DND-41 (cell line): ENCODE measurements around the gene SPTLC1.
"Not testable (repeated sequence)": the region's sequence is repeated elsewhere in the genome, so short reads cannot be mapped to it uniquely, and the experiment has no call there.

Source experiments
- ATAC-seq: fragments of 200-7000 bp; cut with Tn5 transposase; 3 replicates; pipeline ENCODE4 v1.9.1; 2021; ENCODE audit warnings: low read depth; ENCODE audit not compliant: insufficient read depth
- DNase-seq: peaks from one replicate; pipeline ENCODE4 v3.0.0-alpha.2; 2020
- H2AFZ ChIP-seq: 2 replicates; pipeline ENCODE4 v1.6.0; 2012; ENCODE audit warnings: low read depth, low read length
- H3K27ac ChIP-seq: 2 replicates; pipeline ENCODE4 v1.5.1; 2012; ENCODE audit warnings: low read length, inconsistent platforms
- H3K27me3 ChIP-seq: fragments of 200-600 bp; sonication (generic); 2 replicates; pipeline ENCODE4 v1.6.0; 2012; ENCODE audit warnings: low read length, mild to moderate bottlenecking, inconsistent platforms; ENCODE audit not compliant: insufficient read depth, poor library complexity
- H3K36me3 ChIP-seq: 2 replicates; pipeline ENCODE4 v1.5.1; 2012; ENCODE audit warnings: low read length, inconsistent platforms; ENCODE audit not compliant: insufficient read depth
- H3K4me1 ChIP-seq: 2 replicates; pipeline ENCODE4 v1.5.1; 2012; ENCODE audit warnings: mild to moderate bottlenecking, low read length; ENCODE audit not compliant: insufficient read depth
- H3K4me2 ChIP-seq: 2 replicates; pipeline ENCODE4 v1.6.0; 2012; ENCODE audit warnings: mild to moderate bottlenecking, moderate library complexity, low read length, inconsistent platforms; ENCODE audit not compliant: insufficient read depth
- H3K4me3 ChIP-seq, 2 experiments: fragments of 200-600 bp in 1 of 2; shearing (Covaris generic) in 1 of 2; 2 replicates each; pipeline ENCODE4 v1.5.1; 2012 to 2016; ENCODE audit warnings: inconsistent platforms in 2 of 2, low read length in 2 of 2, mild to moderate bottlenecking in 2 of 2, low read depth in 1 of 2, moderate library complexity in 1 of 2
- H3K79me2 ChIP-seq: 2 replicates; pipeline ENCODE4 v1.6.0; 2012; ENCODE audit warnings: low read length, inconsistent platforms; ENCODE audit not compliant: insufficient read depth
- H3K9ac ChIP-seq: 2 replicates; pipeline ENCODE4 v1.6.0; 2012; ENCODE audit warnings: low read depth, mild to moderate bottlenecking, inconsistent platforms, low read length, moderate library complexity
- H3K9me3 ChIP-seq: 2 replicates; pipeline ENCODE4 v1.5.1; 2012; ENCODE audit warnings: low read length, moderate library complexity, mild to moderate bottlenecking, inconsistent platforms; ENCODE audit not compliant: insufficient read depth, severe bottlenecking
- H4K20me1 ChIP-seq: 2 replicates; pipeline ENCODE4 v1.6.0; 2012; ENCODE audit warnings: low read length; ENCODE audit not compliant: insufficient read depth
- EZH2 ChIP-seq: IDR thresholded peaks from 3 replicates; pipeline ENCODE4 v1.6.1; 2012; ENCODE audit warnings: borderline replicate concordance, low read depth, mild to moderate bottlenecking, moderate library complexity, low read length, inconsistent platforms; ENCODE audit not compliant: severe bottlenecking
- TF ChIP-seq, protein P1 (sequence below): IDR thresholded peaks from 2 replicates; pipeline ENCODE4 v1.5.1; 2012; ENCODE audit warnings: borderline replicate concordance, low read length, moderate library complexity, mild to moderate bottlenecking; ENCODE audit not compliant: poor library complexity, severe bottlenecking; ENCODE audit errors: extremely low read depth

SPTLC1 gene

DNA sequence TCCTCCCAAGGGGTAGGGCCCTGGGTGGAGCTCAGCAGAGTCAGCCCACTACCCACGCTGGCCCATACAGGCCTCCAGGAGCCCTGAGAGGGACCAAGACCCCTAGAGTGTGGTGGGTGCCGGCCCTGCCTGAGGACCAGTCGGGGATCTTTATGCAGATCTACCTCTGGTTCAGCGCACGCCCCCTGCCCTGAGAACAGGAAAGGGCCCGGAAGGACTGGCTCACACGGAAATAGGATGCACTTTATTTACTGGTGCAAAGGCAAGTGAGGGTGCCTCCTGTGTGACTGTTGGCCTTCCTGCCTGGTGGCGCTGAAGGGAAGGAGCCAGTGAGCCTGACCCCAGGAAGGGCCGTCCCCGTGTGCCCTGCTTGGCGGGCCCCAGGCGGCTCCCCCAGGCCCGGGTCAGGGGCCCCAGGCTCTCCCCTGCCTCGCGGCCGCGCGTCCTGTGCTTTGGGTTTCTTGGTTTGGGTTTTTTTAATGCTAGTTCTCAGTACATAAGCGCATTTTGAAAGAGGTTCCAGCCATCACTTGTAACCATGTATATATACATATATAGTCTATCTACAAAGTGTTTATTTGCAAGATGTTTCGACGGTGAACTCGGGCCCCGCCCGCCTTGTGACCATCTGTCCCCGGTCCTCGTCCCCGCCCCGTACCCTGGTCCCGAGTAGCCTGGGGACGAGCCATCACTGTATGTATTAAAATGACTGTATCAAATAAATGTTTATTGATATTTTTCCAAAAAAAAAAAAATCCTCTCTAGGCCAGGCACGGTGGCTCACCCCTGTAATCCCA, 88.8 kb downstream of the SPTLC1 start:
- Histone ChIP-seq H3K79me2 (no peaks in the 10 kb centered on the region), H3K4me1 (no peaks in the 10 kb centered on the region), H3K4me2 (no peak overlapping the region), H3K9ac (no peak overlapping the region), H3K27me3 (no peaks in the 10 kb centered on the region), H3K27ac (no peak overlapping the region), H3K9me3 (no peaks in the 10 kb centered on the region), H3K4me3 (no peak overlapping the region), H2AFZ (no peak overlapping the region), H3K36me3 (no peaks in the 10 kb centered on the region), H4K20me1 (no peaks in the 10 kb centered on the region)
- TF ChIP-seq, protein P1, sequence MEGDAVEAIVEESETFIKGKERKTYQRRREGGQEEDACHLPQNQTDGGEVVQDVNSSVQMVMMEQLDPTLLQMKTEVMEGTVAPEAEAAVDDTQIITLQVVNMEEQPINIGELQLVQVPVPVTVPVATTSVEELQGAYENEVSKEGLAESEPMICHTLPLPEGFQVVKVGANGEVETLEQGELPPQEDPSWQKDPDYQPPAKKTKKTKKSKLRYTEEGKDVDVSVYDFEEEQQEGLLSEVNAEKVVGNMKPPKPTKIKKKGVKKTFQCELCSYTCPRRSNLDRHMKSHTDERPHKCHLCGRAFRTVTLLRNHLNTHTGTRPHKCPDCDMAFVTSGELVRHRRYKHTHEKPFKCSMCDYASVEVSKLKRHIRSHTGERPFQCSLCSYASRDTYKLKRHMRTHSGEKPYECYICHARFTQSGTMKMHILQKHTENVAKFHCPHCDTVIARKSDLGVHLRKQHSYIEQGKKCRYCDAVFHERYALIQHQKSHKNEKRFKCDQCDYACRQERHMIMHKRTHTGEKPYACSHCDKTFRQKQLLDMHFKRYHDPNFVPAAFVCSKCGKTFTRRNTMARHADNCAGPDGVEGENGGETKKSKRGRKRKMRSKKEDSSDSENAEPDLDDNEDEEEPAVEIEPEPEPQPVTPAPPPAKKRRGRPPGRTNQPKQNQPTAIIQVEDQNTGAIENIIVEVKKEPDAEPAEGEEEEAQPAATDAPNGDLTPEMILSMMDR = no peak
- no peak for TF ChIP-seq EZH2
- no peak for ATAC-seq
- DNase-seq = no peak

DNA sequence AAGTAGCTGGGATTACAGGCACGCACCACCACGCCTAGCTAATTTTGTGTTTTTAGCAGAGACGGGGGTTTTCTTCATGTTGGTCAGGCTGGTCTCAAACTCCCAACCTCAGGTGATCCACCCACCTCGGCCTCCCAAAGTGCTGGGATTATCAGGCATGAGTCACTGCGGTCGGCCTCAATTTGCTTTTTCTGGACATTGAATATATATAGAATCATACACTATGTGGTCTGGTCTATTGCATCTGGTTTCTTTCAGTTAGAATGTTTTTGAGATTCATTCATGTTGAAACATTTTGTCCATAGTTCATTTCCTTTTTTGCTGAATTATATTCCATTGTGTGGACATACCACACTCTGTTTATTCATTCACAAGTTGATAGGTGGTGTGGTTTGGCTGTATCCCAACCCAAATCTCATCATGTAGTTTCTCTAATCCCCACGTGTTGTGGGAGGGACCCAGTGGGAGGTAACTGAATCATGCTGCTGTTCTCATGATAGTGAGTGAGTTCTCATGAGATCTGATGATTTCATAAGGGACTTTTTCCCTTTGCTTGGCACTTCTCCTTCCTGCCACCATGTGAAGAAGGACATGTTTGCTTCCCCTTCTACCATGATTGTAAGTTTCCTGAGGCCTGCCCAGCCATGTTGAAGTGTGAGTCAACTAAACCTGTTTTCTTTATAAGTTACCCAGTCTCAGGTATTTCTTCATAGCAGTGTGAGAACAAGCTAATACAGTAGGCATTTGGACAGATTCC, 93.2 kb downstream of the SPTLC1 start:
- not testable (repeated sequence) for H3K4me3 ChIP-seq

GRCh38 chr9:92019658-92020057, 95.6 kb downstream of the SPTLC1 start:
- H3K4me3 ChIP-seq = no peak overlapping the region

More for the DNA sequence above, 93.2 kb downstream of the SPTLC1 start:
- not testable (repeated sequence) for H2AFZ ChIP-seq, H3K9ac ChIP-seq, H3K4me1 ChIP-seq, H4K20me1 ChIP-seq, H3K79me2 ChIP-seq, H3K36me3 ChIP-seq, H3K27me3 ChIP-seq, H3K9me3 ChIP-seq, H3K4me2 ChIP-seq, ATAC-seq, H3K27ac ChIP-seq, DNase-seq

More at GRCh38 chr9:92019658-92020057, 95.6 kb downstream of the SPTLC1 start:
- no peak overlapping the region for H3K9ac ChIP-seq
- ATAC-seq = no peak
- no peak for TF ChIP-seq EZH2
- TF ChIP-seq, protein P1 = no peak
- H4K20me1 ChIP-seq = no peaks in the 10 kb centered on the region
- no peaks in the 10 kb centered on the region for H3K36me3 ChIP-seq
- H2AFZ ChIP-seq = no peak overlapping the region
- no peaks in the 10 kb centered on the region for H3K4me1 ChIP-seq
- H3K27me3 ChIP-seq = no peaks in the 10 kb centered on the region
- H3K27ac ChIP-seq = no peak overlapping the region
- H3K9me3 ChIP-seq = no peaks in the 10 kb centered on the region
- DNase-seq = no peak
- H3K79me2 ChIP-seq = no peaks in the 10 kb centered on the region
- H3K4me2 ChIP-seq = no peak overlapping the region
